Endothelial cell of umbilical vein (primary cell): Measurements from ENCODE around the gene NDUFAB1. TPM values are rescaled to one million over a fixed set of nuclear protein-coding genes. Genes with fewer than 3 reads are reported as not detected.

ENCODE experiments used
- BruUV-seq: library from RNA; stranded (reverse); fragments of 400-500 nt; replicated peaks from 2 replicates; lab custom pipeline; 2021; lab: Mats Ljungman, UMichigan
- CTCF ChIA-PET: fragments of 300-600, 350-600 bp; sonication (Branson Sonifier 250); formaldehyde crosslinking; loops from one replicate; lab custom pipeline; 2021; ENCODE audit warnings: antibody characterized with exemption, inconsistent platforms; lab: Charles Lee
- POLR2A ChIA-PET: fragments of 300-600, 350-600 bp; sonication (Branson Sonifier 250); formaldehyde crosslinking; loops from one replicate; lab custom pipeline; 2021; ENCODE audit warnings: antibody characterized with exemption, inconsistent platforms; lab: Charles Lee
- DNase-seq: peaks from one replicate; pipeline ENCODE4 v3.0.0-alpha.2; 2011; ENCODE audit warnings: low read depth, low spot score
- FAIRE-seq: peaks from 2 replicates; lab custom pipeline; 2011; peaks lifted over from hg19 to GRCh38; lab: Jason Lieb, UNC
- H2AFZ ChIP-seq: 2 replicates; pipeline ENCODE4 v1.6.0; 2012; ENCODE audit warnings: low read depth, low read length, control low read depth, inconsistent platforms
- H3K27ac ChIP-seq: 2 replicates; pipeline ENCODE4 v1.5.1; 2011; ENCODE audit warnings: low read depth, mild to moderate bottlenecking, control low read depth, low read length, moderate library complexity; ENCODE audit not compliant: insufficient read depth
- H3K27me3 ChIP-seq, 2 experiments: 2 replicates each; pipeline versions ENCODE4 v1.6.0 to v1.6.1; 2011; ENCODE audit warnings: low read length in 2 of 2, mixed read lengths in 1 of 2; ENCODE audit not compliant: control insufficient read depth in 2 of 2, insufficient read depth in 2 of 2
- H3K36me3 ChIP-seq, 2 experiments: 2 replicates in 1 of 2; 3 replicates in 1 of 2; pipeline ENCODE4 v1.5.1; 2011; ENCODE audit warnings: low read length in 2 of 2, mild to moderate bottlenecking in 1 of 2, moderate library complexity in 1 of 2; ENCODE audit not compliant: control insufficient read depth in 2 of 2, insufficient read depth in 2 of 2; ENCODE audit errors: extremely low read depth in 1 of 2
- H3K4me1 ChIP-seq: 3 replicates; pipeline ENCODE4 v1.5.1; 2011; ENCODE audit warnings: mild to moderate bottlenecking, low read length; ENCODE audit not compliant: control insufficient read depth, insufficient read depth; ENCODE audit errors: extremely low read depth
- H3K4me2 ChIP-seq: 2 replicates; pipeline ENCODE4 v1.6.1; 2011; ENCODE audit warnings: low read length, control low read depth, mixed read lengths; ENCODE audit not compliant: insufficient read depth
- H3K4me3 ChIP-seq, 3 experiments: fragments of 200-600 bp in 1 of 3; sonication (generic), shearing (Covaris generic) in 1 of 3; replicated peaks in 1 of 3; 2 replicates each; pipeline ENCODE4 v1.5.1; 2011 to 2016; ENCODE audit warnings: control low read depth in 3 of 3, low read length in 3 of 3, mild to moderate bottlenecking in 2 of 3, inconsistent platforms in 1 of 3, low read depth in 1 of 3, moderate library complexity in 1 of 3; ENCODE audit not compliant: insufficient read depth in 1 of 3
- H3K79me2 ChIP-seq: 2 replicates; pipeline ENCODE4 v1.6.0; 2012; ENCODE audit warnings: low read length, inconsistent platforms; ENCODE audit not compliant: control insufficient read depth, insufficient read depth
- H3K9ac ChIP-seq: replicated peaks from 2 replicates; pipeline ENCODE3; 2011; ENCODE audit warnings: low read length, control low read depth; ENCODE audit not compliant: insufficient read depth; ENCODE audit errors: extremely low read depth
- H3K9me1 ChIP-seq: replicated peaks from 3 replicates; pipeline ENCODE4 v1.6.0; 2011; ENCODE audit warnings: mild to moderate bottlenecking, low read length; ENCODE audit not compliant: control insufficient read depth, insufficient read depth; ENCODE audit errors: extremely low read depth
- H3K9me3 ChIP-seq: replicated peaks from 2 replicates; pipeline ENCODE4 v1.5.1; 2012; ENCODE audit warnings: low read length, inconsistent platforms; ENCODE audit not compliant: control insufficient read depth, insufficient read depth
- H4K20me1 ChIP-seq: replicated peaks from 2 replicates; pipeline ENCODE3; 2011; ENCODE audit warnings: mild to moderate bottlenecking, low read length; ENCODE audit not compliant: control insufficient read depth, insufficient read depth; ENCODE audit errors: extremely low read depth
- CTCF ChIP-seq, 2 donors: IDR thresholded peaks; 1 replicate in 1 of 2; 2 replicates in 1 of 2; pipeline ENCODE4 v1.5.1; 2011; ENCODE audit warnings: low read length in 2 of 2, mild to moderate bottlenecking in 2 of 2, moderate library complexity in 2 of 2, control low read depth in 1 of 2, inconsistent platforms in 1 of 2, low read depth in 1 of 2; ENCODE audit not compliant: insufficient read depth in 1 of 2; ENCODE audit errors: extremely low read depth in 1 of 2
- EZH2 ChIP-seq: IDR thresholded peaks from 2 replicates; pipeline ENCODE4 v1.6.1; 2012; ENCODE audit warnings: borderline replicate concordance, low read depth, mild to moderate bottlenecking, moderate library complexity, low read length, inconsistent platforms; ENCODE audit not compliant: severe bottlenecking
- FOS ChIP-seq: IDR thresholded peaks from 2 replicates; pipeline ENCODE4 v1.6.1; 2011; ENCODE audit warnings: mild to moderate bottlenecking, low read length, moderate library complexity, borderline replicate concordance; ENCODE audit not compliant: insufficient read depth
- GATA2 ChIP-seq: IDR thresholded peaks from 2 replicates; pipeline ENCODE4 v1.7.0; 2011; ENCODE audit warnings: low read depth, mild to moderate bottlenecking, moderate library complexity, mixed read lengths, low read length; ENCODE audit not compliant: insufficient read length, insufficient read depth
- JUN ChIP-seq: IDR thresholded peaks from 2 replicates; pipeline ENCODE4 v1.6.1; 2011; ENCODE audit warnings: borderline replicate concordance, low read depth; ENCODE audit not compliant: insufficient read length, insufficient read depth
- MAX ChIP-seq: IDR thresholded peaks from 2 replicates; pipeline ENCODE4 v1.6.1; 2011; ENCODE audit not compliant: insufficient read depth, insufficient read length
- MYC ChIP-seq: IDR thresholded peaks from one replicate; pipeline ENCODE4 v1.6.1; 2011; ENCODE audit warnings: mild to moderate bottlenecking, low read depth, low read length
- POLR2A ChIP-seq: IDR thresholded peaks from 2 replicates; pipeline ENCODE4 v1.6.1; 2012; ENCODE audit warnings: low read depth, mild to moderate bottlenecking, control low read depth, low read length
- POLR2AphosphoS5 ChIP-seq: IDR thresholded peaks from 2 replicates; pipeline ENCODE4 v1.6.1; 2012; ENCODE audit warnings: low read depth, mild to moderate bottlenecking, control low read depth, low read length, moderate library complexity; ENCODE audit not compliant: insufficient read depth
- dilution Hi-C: fragments of 300-500 bp; cut with MboI; formaldehyde crosslinking; loops from one replicate; pipeline ENCODE4 v1.15.0; 2019; ENCODE audit warnings: low sequenced_read_pairs; ENCODE audit not compliant: extremely low pct_ligation_motif_present
- intact Hi-C: fragments of 100-400 bp; cut with micrococcal nuclease; formaldehyde crosslinking; loops from one replicate; pipeline ENCODE4 v1.10.0; 2022
- polyA plus RNA-seq, 4 experiments: library from polyadenylated mRNA; depleted of rRNA in 3 of 4; stranded (reverse) in 3 of 4; unstranded in 1 of 4; fragments of >200 nt; gene quantifications; 2 replicates each; pipeline versions ENCODE4 v1.2.1 to v1.2.3, GENCODE V29; 2011 to 2012; ENCODE audit warnings: missing spikeins in 1 of 4
- total RNA-seq: library from RNA; stranded (reverse); gene quantifications from 2 replicates; pipeline ENCODE4 v1.2.3, GENCODE V29; 2021

The NDUFAB1 gene
- total and polyA plus RNA-seq, 2 donors (not counting 3 experiments of a cell fraction or from before 2014, with no cell fraction given): 112 to 228 TPM

- Histone ChIP-seq H3K4me1 (no peaks in the 10 kb centered on the region), H3K79me2 (no peaks in the 10 kb centered on the region), H3K9me3 (no peaks in the 10 kb centered on the region), H3K9ac (no peak overlapping the region), H3K4me3 (no peak overlapping the region), H3K27ac (no peak overlapping the region), H4K20me1 (peaks cover 2% of the 10 kb centered on the region), H3K27me3 (no peaks in the 10 kb centered on the region), H2AFZ (no peak overlapping the region), H3K4me2 (no peak overlapping the region), H3K36me3 (peaks cover 5 to 7% of the 10 kb centered on the region in 2 experiments), H3K9me1 (no peaks in the 10 kb centered on the region)
- FAIRE-seq (no peak), DNase-seq (no peak)
- POLR2A ChIA-PET: no interaction called here
- BruUV-seq: no TSS peak
- CTCF ChIA-PET: interaction anchor here (0.8 to 1.7 kb wide), 4 partner anchors 9 to 103 kb away, joined by 3 to 5 read pairs (median 4); partner anchors contain the start of gene UBFD1
- intact Hi-C loops: no loop called here
- TF ChIP-seq EZH2: no peak
- TF ChIP-seq FOS: no peak
- TF ChIP-seq MAX: no peak
- no peak for TF ChIP-seq POLR2A
- no peak for TF ChIP-seq MYC
- no peak for TF ChIP-seq JUN
- TF ChIP-seq POLR2AphosphoS5: no peak
- no peak for TF ChIP-seq GATA2
- TF ChIP-seq CTCF (IDR thresholded peaks at IDR 0.05; ENCODE audit: extremely low read depth in 1 of 2, insufficient read depth in 1 of 2, low read depth in 1 of 2, low read length in 2 of 2): no peak
- dilution Hi-C loops: no loop called here
These were observed 57.2 kb downstream of the NDUFAB1 start for GRCh38 chr16:23538919-23539278.
